Pancreas (tissue), 10 donors: ENCODE data around the gene DPT. TPM values are rescaled to one million over a fixed set of nuclear protein-coding genes. Genes with fewer than 3 reads are reported as not detected.

Experiments used
- ATAC-seq, 4 donors: fragments of 200-7000 bp; cut with Tn5 transposase; one replicate each; pipeline versions ENCODE4 v1.8.0 to v1.9.1; 2020; ENCODE audit warnings: mild to moderate bottlenecking in 4 of 4, moderate library complexity in 4 of 4
- DNase-seq, 6 donors: peaks; one replicate each; pipeline ENCODE4 v3.0.0-alpha.2; 2020
- FAIRE-seq: peaks from 2 replicates; lab custom pipeline; 2012; peaks lifted over from hg19 to GRCh38; lab: Jason Lieb, UNC
- H3K27ac ChIP-seq, 4 donors: fragments of 200-600 bp; sonication (generic); 1 replicate in 3 of 4; 2 replicates in 1 of 4; pipeline versions ENCODE4 v1.5.0 to v1.8.0; 2020
- H3K27me3 ChIP-seq, 4 donors: fragments of 200-600 bp; one replicate each; pipeline ENCODE4 v1.8.0; 2021
- H3K36me3 ChIP-seq, 3 donors: fragments of 200-600 bp; sonication (generic) in 1 of 3; one replicate each; pipeline versions ENCODE4 v1.5.0 to v1.8.0; 2020 to 2021
- H3K4me1 ChIP-seq, 3 donors: fragments of 200-600 bp; one replicate each; pipeline ENCODE4 v1.8.0; 2021
- H3K4me3 ChIP-seq, 4 donors: fragments of 200-600 bp; sonication (generic) in 2 of 4; one replicate each; pipeline versions ENCODE4 v1.5.0 to v1.8.0; 2020 to 2021
- H3K9me3 ChIP-seq, 4 donors: fragments of 200-600 bp; one replicate each; pipeline ENCODE4 v1.8.0; 2021
- CTCF ChIP-seq, 4 donors: fragments of 200-600 bp; sonication (generic) in 3 of 4; IDR thresholded peaks; one replicate each; pipeline versions ENCODE4 v1.5.0 to v1.8.0; 2021; ENCODE audit warnings: antibody characterized with exemption in 4 of 4
- WGBS, 2 donors: extraction: QIAGEN DNeasy Blood & Tissue Kit; methylation state at CpG; one replicate each; pipeline ENCODE4 v1.1.7; 2013; 5-methylcytosine and 5-hydroxymethylcytosine counted together
- intact Hi-C, 3 donors: fragments of 100-400 bp; cut with DNase I; formaldehyde crosslinking; loops; one replicate each; pipeline versions ENCODE4 v1.11.1 to v1.14.2; 2022
- polyA plus RNA-seq, 2 donors: library from polyadenylated mRNA; stranded (reverse); fragments of 200-250 nt; gene quantifications; one replicate each; pipeline ENCODE4 v1.2.3, GENCODE V29; 2013
- total RNA-seq, 6 donors: library from RNA; stranded (reverse); fragmentation: NEBNext Ultra II Directional in 4 of 6; extraction: Animal tissue kit (Norgen Biotek cat#: 25700) in 4 of 6; gene quantifications; one replicate each; pipeline versions ENCODE4 v1.2.1 to v1.2.4, GENCODE V29; 2021 to 2023
- donor health status: healthy with polysubstance abuse.
- donor health status: DM: no; HTN: no; CAD: no; lungs with moderate emphysema.
- donor health status: DM: no; HTN: no; CAD: no.
- donor health status: control.
- donor health status: control.
- donor health status: Bipolar disorder and iron deficiency.
- donor health status: DM: yes; HTN: yes; CAD: no.
- donor health status: DM: no; HTN: no; CAD: no.
- donor health status: DM: no; HTN: no; CAD: no.
- donor health status: DM: yes; HTN: yes; CAD: no.

DPT gene
- total RNA-seq (10 to 100 TPM in 1 of 6 donors, 1 to 10 TPM in 5; 3.4 to 14.1 (median 5.8) TPM), polyA plus RNA-seq (10 to 100 TPM; 13.4 to 16.2 TPM)

DNA sequence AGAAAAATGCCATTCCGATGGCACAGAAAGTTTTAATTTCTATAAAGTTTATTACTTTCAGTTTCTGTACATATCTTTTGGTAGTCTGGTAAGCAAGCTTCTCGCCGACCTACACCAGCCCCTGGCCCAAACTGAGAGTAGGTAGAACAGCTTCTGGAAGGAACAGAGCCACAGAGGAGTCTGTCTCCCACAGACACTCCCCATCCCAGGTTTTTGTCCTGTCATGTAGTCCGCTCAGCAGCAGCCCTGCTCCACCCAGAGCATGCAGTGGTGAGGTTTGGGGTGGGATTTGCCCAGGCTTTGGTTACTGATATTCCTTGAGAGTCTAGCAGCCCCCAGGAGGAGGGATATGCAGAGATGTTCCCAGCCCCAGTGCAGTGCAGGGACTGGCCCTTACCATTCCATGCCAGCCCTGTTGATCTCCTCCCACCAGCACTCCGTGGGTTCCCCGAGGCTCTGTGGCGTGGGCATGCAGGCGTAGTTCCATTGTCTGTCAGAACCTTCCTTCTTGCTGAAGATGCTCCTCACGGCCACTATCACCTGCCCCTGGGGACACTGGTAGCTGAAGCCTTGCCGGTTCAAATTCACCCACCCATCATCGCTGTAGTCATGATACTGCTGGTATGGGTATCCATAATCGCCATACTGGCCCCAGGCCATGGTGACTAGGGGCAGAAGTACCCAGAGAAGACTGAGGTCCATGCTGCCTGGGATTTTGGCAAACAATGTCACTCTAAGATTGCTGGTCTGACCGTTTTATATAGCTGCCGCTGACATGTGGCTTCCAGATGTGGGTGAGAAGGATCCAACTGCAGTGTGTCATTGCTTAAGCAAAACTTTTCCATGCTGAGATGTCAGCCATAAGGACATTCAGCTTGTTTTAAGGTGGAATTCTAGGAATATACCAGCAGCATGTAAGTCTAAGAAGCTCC, at the start of gene DPT:
DPT (minus strand) TSS at position 734 of the 932 bp plus-strand sequence; CDS start at position 702, 32 bp downstream.
- ATAC-seq: peak in 3 of 4 donors; percentile 18 to 34 (median 30)
- 78 to 85% methylated on average over 14 of the region's 14 CpGs for WGBS, 2 donors

GRCh38 chr1:168775366-168775765, 46.4 kb upstream of the DPT start:
- FAIRE-seq: no peak
- H3K9me3 ChIP-seq: no peaks in the 10 kb centered on the region
- H3K4me3 ChIP-seq: no peak overlapping the region
- WGBS, 2 donors: 87 to 95% methylated on average over 3 of the region's 3 CpGs
- H3K36me3 ChIP-seq: no peaks in the 10 kb centered on the region
- TF ChIP-seq CTCF (IDR thresholded peaks at IDR 0.05): no peak
- no peak for ATAC-seq
- intact Hi-C loops: no loop called here
- no peaks in the 10 kb centered on the region for H3K27me3 ChIP-seq
- H3K4me1 ChIP-seq: peaks cover 0 to 10% (median 6%) of the 10 kb centered on the region in 3 donors
- no peak overlapping the region for H3K27ac ChIP-seq
- DNase-seq: no peak

More for the DNA sequence above, at the start of gene DPT:
- no peak for TF ChIP-seq CTCF (IDR thresholded peaks at IDR 0.05)
- intact Hi-C loops: no loop called here
- no peaks in the 10 kb centered on the region for H3K4me1 ChIP-seq
- no peaks in the 10 kb centered on the region for H3K9me3 ChIP-seq
- no peak for DNase-seq
- no peaks in the 10 kb centered on the region for H3K36me3 ChIP-seq
- no peak within 1 kb of the TSS for H3K4me3 ChIP-seq
- no peak for FAIRE-seq
- H3K27ac ChIP-seq: no peak within 1 kb of the TSS
- H3K27me3 ChIP-seq: no peaks in the 10 kb centered on the region

DNA sequence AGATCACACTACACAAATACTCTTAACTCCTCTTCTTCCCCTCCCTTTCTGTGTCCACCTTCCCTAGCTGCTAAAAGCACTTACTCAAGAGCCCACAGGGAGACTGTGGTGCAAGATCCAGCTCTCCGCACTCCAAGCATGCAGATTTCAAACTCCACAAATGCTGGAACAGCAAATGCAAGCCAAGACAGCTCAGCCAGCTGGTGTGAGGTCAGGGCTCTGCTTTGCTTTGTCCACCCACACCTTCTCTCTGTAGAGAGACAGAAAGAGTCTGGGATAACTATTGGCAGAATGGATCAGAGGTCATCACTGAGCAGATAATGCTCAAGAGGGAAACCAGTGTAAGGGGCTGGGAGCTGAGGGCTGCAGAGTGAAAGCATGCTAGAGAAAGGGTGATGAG, 45.2 kb upstream of the DPT start:
- H3K9me3 ChIP-seq: no peaks in the 10 kb centered on the region
- no peak overlapping the region for H3K4me3 ChIP-seq
- H3K4me1 ChIP-seq: peaks cover 0 to 10% (median 6%) of the 10 kb centered on the region in 3 donors
- 86 to 97% methylated on average over 1 of the region's 1 CpG for WGBS, 2 donors
- peak in 1 of 6 donors; percentile 4 for DNase-seq
- FAIRE-seq: no peak
- no peak overlapping the region for H3K27ac ChIP-seq
- no peaks in the 10 kb centered on the region for H3K36me3 ChIP-seq
- H3K27me3 ChIP-seq: no peaks in the 10 kb centered on the region
- peak in 3 of 4 donors; percentile 33 to 64 (median 60) for ATAC-seq
- intact Hi-C loops: no loop called here
- no peak for TF ChIP-seq CTCF (IDR thresholded peaks at IDR 0.05)

- WGBS, 2 donors: 61 to 66% methylated on average over 2 of the region's 2 CpGs
- H3K9me3 ChIP-seq: no peaks in the 10 kb centered on the region
- H3K4me1 ChIP-seq: peaks cover 6 to 16% (median 6%) of the 10 kb centered on the region in 3 donors
- peak in 2 of 4 donors; percentile 38 to 56 for ATAC-seq
- H3K4me3 ChIP-seq: no peak overlapping the region
- no peak for FAIRE-seq
- DNase-seq: no peak
- intact Hi-C loops: no loop called here
- H3K27ac ChIP-seq: no peak overlapping the region
- no peaks in the 10 kb centered on the region for H3K27me3 ChIP-seq
- H3K36me3 ChIP-seq: no peaks in the 10 kb centered on the region
- no peak for TF ChIP-seq CTCF (IDR thresholded peaks at IDR 0.05)
Measured at GRCh38 chr1:168772428-168773060, 43.5 kb upstream of the DPT start.
